ENCODE measurements around the gene RAB25.

RAB25 gene

DNA sequence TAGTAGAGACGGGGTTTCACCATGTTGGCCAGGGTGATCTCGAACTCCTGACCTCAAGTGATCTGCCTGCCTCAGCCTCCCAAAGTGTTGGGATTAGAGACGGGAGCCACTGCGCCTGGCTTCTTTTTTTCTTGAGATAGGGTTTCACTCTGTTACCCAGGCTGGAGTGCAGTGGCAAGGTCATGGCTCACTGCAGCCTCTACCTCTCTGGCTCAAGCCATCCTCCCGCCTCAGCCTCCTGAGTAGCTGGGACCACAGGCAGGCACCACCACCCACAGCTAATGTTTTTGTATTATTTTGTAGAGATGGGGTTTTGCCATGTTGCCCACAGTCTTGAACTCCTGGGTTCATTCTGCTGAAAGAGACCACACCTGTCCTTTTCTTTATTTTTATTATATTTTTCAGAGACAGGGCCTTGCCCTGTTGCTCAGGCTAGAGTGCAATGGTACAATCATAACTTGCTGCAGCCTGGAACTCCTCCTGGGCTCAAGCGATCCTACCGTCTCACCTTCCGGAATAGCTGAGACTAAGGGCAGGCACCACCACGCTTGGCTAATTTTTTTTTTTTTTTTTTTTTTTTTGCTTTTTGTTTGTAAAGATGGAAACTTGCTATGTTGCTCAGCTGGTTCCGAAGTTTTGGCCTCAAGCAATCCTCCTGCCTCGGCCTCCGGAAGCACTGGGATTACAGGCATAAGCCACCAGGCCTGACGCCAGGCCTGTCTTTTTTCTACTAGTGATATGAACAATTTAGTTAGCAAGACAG lies 56.6 kb downstream of the RAB25 start:
- no peak for DNase-seq (ENCODE audit: low read depth in 3 of 3)

DNA sequence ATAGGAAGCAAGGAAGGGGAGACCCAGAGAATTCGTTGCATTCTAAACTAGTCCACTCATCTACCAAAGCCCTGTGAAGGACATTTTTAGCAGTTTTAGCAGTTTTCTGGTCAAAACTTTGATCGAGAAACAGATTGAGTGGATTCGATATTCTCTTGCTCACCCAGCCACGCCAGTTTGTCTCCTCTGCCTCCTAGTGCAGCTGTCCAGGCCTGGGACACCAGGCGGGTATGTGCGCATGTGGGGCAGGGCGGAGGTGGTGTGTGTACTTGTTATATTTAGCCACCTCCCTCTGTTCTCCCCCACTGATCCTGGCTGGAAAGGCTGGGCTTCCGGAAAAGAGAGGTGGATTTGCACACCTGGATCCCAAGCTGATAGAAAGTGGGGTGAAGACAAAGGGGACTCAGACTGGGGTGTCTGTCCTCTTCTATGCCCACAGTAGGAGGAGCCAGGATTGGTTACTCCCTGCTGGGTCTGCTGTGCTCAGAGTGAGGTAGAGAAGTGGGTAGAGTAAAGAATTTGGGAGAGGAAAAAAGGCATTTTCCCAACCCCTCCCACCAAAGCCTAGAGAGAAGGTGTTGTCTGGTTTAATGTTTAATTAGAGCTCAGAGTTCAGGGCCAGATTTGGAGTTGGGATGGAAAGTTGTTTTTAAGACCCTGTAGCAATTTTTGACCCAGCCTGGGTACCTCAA lies 57.4 kb downstream of the RAB25 start:
- DNase-seq (ENCODE audit: low read depth in 3 of 3), result no peak

GRCh38 chr1:156119503-156120209 lies 58.7 kb downstream of the RAB25 start:
- DNase-seq (ENCODE audit: low read depth in 3 of 3), result no peak
